IgD-negative memory B cell (primary cell): ENCODE data around the gene RGS7. TPM values are rescaled to one million over a fixed set of nuclear protein-coding genes. Genes with fewer than 3 reads are reported as not detected.
"Not testable (repeated sequence)": the region's sequence is repeated elsewhere in the genome, so short reads cannot be mapped to it uniquely, and the experiment has no call there.

Experiments
- H3K27ac Mint-ChIP-seq, 3 donors: one replicate each; pipeline ENCODE4 v1.8.0; 2020 to 2022; ENCODE audit warnings: mild to moderate bottlenecking in 3 of 3, mixed read lengths in 3 of 3, moderate library complexity in 1 of 3
- H3K27me3 Mint-ChIP-seq: one replicate; pipeline ENCODE4 v1.8.0; 2021; ENCODE audit warnings: mixed read lengths
- H3K36me3 Mint-ChIP-seq: one replicate; pipeline ENCODE4 v1.8.0; 2020; ENCODE audit warnings: mild to moderate bottlenecking, mixed read lengths
- H3K4me1 Mint-ChIP-seq, 3 donors: one replicate each; pipeline ENCODE4 v1.8.0; 2020 to 2022; ENCODE audit warnings: mixed read lengths in 3 of 3, mild to moderate bottlenecking in 1 of 3
- H3K4me3 Mint-ChIP-seq, 4 donors: one replicate each; pipeline ENCODE4 v1.8.0; 2020 to 2022; ENCODE audit warnings: mild to moderate bottlenecking in 4 of 4, mixed read lengths in 4 of 4, moderate library complexity in 3 of 4
- H3K9me3 Mint-ChIP-seq, 3 donors: one replicate each; pipeline ENCODE4 v1.8.0; 2020 to 2021; ENCODE audit warnings: mixed read lengths in 3 of 3, mild to moderate bottlenecking in 1 of 3
- polyA plus RNA-seq: library from polyadenylated mRNA; unstranded; fragments of 300-500 nt; fragmentation: Illumina TruSeq; gene quantifications from one replicate; pipeline ENCODE4 v1.2.3, GENCODE V29; 2021

The RGS7 gene
- polyA plus RNA-seq, 1 donor from 2014 or later: 0.54 TPM

DNA sequence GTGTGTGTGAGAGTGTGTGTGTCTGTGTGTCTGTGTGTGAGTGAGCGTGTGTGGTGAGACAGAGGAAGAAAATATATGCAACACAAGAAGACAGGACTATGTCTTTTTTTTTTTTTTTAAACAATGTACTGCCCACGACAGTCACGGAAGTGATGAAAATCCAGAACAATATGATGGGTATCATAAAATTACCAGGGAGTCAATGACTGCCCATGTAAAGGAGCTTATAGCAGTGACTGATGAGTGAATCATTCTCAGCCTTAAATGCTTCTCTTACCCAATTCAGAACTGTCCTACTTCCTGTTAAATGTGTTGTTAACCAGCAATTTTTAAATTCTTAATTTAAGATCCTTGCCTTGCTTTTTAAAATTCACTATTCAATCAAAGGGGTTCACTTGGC is 46.6 kb downstream of the RGS7 start:
- Mint-ChIP-seq H3K36me3 (no peaks in the 10 kb centered on the region), H3K4me1 (peaks cover 0 to 3% (median 2%) of the 10 kb centered on the region in 3 donors), H3K27ac (no peak overlapping the region), H3K4me3 (no peak overlapping the region), H3K27me3 (no peaks in the 10 kb centered on the region), H3K9me3 (no peaks in the 10 kb centered on the region)

DNA sequence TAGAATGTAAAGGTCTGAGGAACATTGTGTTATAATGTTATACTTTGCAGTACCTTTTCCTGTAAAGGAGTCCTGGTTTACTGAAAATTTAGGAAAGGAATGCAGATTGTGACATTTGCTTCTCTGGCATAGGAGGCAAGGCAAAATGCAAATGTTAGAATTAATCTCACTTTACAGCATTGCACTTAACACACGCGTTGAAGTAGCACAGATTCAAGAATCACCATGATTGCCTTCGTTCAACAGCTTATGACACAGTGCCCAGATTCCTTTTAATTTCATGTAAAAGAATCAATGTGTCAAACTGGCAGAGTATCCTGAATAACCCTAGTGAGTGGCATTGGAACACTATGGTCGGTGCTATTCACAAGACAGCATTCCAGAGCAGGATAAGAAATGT is 47.4 kb downstream of the RGS7 start:
- peaks cover 0 to 3% (median 2%) of the 10 kb centered on the region in 3 donors for H3K4me1 Mint-ChIP-seq
- no peaks in the 10 kb centered on the region for H3K36me3 Mint-ChIP-seq
- H3K27me3 Mint-ChIP-seq: no peaks in the 10 kb centered on the region
- no peak overlapping the region for H3K4me3 Mint-ChIP-seq
- H3K9me3 Mint-ChIP-seq: no peaks in the 10 kb centered on the region
- H3K27ac Mint-ChIP-seq: no peak overlapping the region

DNA sequence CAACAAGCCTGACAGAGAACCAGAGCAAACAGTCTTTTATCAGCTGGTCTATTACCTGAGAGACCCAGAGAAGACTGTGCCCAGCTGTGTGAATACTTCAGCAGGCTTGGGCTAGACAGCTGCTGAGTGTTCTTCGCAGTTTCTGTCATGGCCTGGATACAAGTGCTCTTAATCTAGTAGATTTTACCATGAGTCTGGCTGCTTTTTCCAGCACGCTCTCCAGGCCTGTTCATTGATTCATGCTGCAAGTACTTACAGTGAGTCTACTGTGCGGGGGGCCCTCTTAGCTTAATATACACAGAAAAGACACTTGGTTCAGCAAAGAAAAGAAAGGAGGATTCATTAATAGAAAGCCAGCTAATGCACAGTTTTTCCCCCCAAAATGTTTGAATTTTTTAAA is 48.5 kb downstream of the RGS7 start:
- Mint-ChIP-seq H3K4me1 (peaks cover 0 to 3% (median 2%) of the 10 kb centered on the region in 3 donors), H3K27me3 (no peaks in the 10 kb centered on the region), H3K9me3 (peaks cover 5 to 7% (median 6%) of the 10 kb centered on the region in 3 donors), H3K27ac (no peak overlapping the region), H3K4me3 (no peak overlapping the region), H3K36me3 (no peaks in the 10 kb centered on the region)

DNA sequence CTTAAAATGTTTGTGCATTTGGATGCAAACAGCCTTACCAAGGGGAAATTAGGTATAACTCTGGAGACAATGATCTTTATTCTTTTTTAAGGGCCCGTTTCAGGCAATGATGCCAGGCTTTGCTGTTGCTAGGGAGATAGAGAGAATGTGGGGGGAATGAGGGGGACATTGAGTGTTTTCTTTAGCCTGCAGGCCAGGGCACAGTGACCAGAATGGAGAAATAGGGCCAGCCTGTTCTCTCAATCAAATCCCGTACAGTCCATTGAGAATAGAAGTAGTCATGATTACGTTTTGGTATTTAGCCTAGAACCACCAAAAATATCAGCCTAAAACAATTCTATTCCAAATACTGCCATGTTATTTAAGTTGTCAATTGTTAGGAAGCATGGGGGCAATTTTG is 49.0 kb downstream of the RGS7 start:
- peaks cover 6 to 12% (median 7%) of the 10 kb centered on the region in 3 donors for H3K9me3 Mint-ChIP-seq
- peaks cover 0 to 5% (median 3%) of the 10 kb centered on the region in 3 donors for H3K4me1 Mint-ChIP-seq
- peaks cover 2% of the 10 kb centered on the region for H3K36me3 Mint-ChIP-seq
- no peaks in the 10 kb centered on the region for H3K27me3 Mint-ChIP-seq
- H3K27ac Mint-ChIP-seq: no peak overlapping the region
- H3K4me3 Mint-ChIP-seq: peak overlapping the region in 2 of 4 donors; percentile 1 to 13

DNA sequence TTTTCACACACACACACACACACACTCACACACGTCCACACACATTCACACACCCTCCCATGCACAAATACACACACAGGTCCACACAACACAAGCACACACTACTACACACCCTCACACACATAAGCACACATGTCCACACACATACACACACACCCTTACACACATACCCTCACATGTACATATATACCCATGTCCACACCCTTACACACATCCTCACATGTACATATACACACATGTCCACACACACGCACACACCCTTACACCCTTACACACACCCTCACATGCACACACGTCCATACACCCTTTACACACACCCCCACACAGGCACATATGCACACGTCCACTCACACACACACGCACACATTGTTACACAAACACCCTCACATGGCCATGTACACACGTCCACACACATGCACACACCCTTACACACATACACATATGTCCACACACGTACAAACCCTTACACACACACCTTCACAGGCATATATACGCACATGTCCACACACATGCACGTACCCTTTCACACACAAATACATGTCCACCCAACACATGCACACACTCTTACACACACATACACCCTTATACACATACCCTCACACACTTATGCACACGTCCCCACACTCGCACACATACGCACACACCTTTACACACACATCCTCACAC is 50.7 kb downstream of the RGS7 start:
- no peaks in the 10 kb centered on the region for H3K27me3 Mint-ChIP-seq
- no peak overlapping the region for H3K4me3 Mint-ChIP-seq
- peaks cover 2% of the 10 kb centered on the region for H3K36me3 Mint-ChIP-seq
- no peak overlapping the region for H3K27ac Mint-ChIP-seq
- H3K9me3 Mint-ChIP-seq: peaks cover 6 to 13% (median 7%) of the 10 kb centered on the region in 3 donors
- H3K4me1 Mint-ChIP-seq: peaks cover 0 to 5% (median 3%) of the 10 kb centered on the region in 3 donors

DNA sequence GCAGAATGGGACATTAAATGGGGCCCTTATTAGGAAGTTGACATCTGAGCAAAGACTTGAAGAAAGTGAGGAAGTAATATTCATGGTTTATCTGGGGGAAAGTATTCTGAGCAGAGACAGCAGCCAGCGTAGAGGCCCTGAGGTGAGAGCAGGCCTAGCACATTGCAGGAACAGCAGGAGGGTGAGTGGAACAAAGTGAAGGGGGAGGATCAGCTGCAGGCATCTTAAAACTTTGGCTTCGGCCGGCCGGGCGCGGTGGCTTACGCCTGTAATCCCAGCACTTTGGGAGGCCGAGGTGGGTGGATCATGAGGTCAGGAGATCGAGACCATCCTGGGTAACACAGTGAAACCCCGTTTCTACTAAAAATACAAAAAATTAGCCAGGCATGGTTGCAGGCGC is 55.0 kb downstream of the RGS7 start:
- peaks cover 6 to 13% (median 7%) of the 10 kb centered on the region in 3 donors for H3K9me3 Mint-ChIP-seq
- H3K27ac Mint-ChIP-seq, H3K4me3 Mint-ChIP-seq, H3K27me3 Mint-ChIP-seq, H3K4me1 Mint-ChIP-seq, H3K36me3 Mint-ChIP-seq: not testable (repeated sequence)

DNA sequence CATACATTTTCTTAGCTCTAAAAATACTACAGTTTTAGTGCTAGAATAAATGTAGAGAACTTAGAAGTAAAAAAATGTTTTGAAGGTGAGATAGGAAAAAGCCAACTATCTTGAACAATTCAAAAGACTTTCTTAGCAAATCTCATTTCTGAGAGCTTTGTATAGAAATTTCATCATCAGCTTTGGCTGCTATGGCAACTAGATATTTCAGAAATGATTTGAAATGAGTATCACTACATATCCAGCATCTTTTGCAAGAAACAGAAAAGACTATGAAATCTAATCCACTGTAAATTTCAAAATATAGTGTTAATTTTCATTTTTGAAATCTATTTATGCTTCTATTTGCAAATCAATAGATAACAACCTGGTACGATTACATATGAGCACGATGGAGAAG is 57.7 kb downstream of the RGS7 start:
- Mint-ChIP-seq H3K9me3 (peaks cover 5 to 10% (median 5%) of the 10 kb centered on the region in 3 donors), H3K4me3 (no peak overlapping the region), H3K36me3 (peaks cover 2% of the 10 kb centered on the region), H3K27me3 (no peaks in the 10 kb centered on the region), H3K4me1 (peaks cover 0 to 2% (median 0%) of the 10 kb centered on the region in 3 donors), H3K27ac (no peak overlapping the region)

DNA sequence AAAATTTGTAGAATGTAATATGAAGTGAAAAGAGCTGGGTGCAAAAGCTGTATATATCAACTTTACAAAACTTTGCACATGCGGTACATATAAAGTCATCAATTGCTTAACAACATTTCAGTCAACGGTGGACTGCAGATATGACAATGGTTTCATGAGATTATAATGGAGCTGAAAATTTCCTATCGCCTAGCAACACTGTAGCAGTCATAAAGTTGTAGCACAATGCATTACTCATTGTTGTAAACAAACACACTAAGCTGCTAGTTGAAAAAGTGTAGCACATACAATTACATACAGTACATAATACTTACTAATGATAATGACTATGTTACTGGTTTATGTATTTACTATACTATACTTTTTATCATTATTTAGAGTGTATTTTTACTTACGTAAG is 64.0 kb downstream of the RGS7 start:
- Mint-ChIP-seq H3K9me3 (peaks cover 0 to 3% (median 0%) of the 10 kb centered on the region in 3 donors), H3K36me3 (no peaks in the 10 kb centered on the region), H3K27me3 (peaks cover 4% of the 10 kb centered on the region), H3K27ac (no peak overlapping the region), H3K4me1 (no peaks in the 10 kb centered on the region), H3K4me3 (no peak overlapping the region)

DNA sequence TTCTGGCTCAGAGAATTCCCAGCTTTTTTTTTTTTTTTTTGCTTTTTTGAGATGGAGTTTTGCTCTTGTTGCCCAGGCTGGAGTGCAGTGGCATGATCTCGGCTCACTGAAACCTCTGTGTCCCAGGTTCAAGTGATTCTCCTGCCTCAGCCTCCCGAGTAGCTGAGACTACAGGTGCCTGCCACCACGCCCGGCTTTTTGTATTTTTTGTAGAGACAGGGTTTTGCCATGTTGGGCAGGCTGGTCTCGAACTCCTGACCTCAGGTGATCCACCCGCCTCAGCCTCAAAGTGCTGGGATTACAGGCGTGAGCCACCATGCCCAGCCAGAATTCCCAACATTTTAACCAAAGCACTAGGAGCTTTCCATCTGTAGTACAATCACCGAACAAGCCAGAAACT is 65.5 kb downstream of the RGS7 start:
- not testable (repeated sequence) for H3K27me3 Mint-ChIP-seq, H3K4me1 Mint-ChIP-seq, H3K9me3 Mint-ChIP-seq, H3K36me3 Mint-ChIP-seq, H3K27ac Mint-ChIP-seq, H3K4me3 Mint-ChIP-seq

DNA sequence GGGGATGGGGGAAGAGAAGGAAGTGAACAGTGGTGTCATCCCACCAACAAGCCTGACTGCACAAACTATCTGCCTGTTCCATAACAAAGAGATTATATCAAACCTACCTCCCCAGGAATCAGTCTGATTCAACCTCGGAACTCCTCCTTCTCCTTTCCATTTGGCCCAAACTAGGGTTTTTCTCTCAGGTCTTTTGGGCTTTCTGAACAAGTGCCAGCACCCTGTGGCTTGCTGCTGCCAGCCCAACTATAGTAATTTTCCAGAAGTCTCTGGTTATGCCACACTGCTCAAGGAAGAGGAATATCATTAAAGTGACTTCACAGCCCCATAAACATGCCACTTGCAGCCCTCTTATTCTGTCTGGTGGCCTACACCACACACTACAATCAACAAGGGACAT is 70.5 kb downstream of the RGS7 start:
- no peak overlapping the region for H3K4me3 Mint-ChIP-seq
- peaks cover 9 to 45% (median 26%) of the 10 kb centered on the region in 3 donors for H3K9me3 Mint-ChIP-seq
- H3K27ac Mint-ChIP-seq: peak overlapping the region in 1 of 3 donors; percentile 37
- H3K27me3 Mint-ChIP-seq: peaks cover 1% of the 10 kb centered on the region
- no peaks in the 10 kb centered on the region for H3K36me3 Mint-ChIP-seq
- H3K4me1 Mint-ChIP-seq: no peaks in the 10 kb centered on the region

DNA sequence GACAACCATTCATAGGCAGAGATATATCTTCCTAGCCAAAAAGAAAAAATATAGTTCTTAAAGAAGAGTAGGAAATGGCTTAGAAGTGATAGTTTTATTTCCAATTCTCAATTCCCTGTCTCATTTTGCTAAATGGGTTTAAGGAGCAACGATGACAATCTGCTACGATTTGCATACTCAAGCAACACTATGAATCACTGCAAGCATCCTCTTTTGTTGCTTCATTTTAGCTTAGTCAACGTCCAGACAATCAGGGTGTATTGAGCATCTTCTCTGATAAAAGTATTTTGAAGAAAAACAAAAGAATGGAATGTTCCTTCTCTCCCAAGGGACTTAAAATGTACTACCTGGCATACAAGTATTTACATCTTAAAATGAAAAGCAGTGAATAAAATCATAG is 80.6 kb downstream of the RGS7 start:
- no peak overlapping the region for H3K4me3 Mint-ChIP-seq
- H3K27me3 Mint-ChIP-seq: no peaks in the 10 kb centered on the region
- no peaks in the 10 kb centered on the region for H3K36me3 Mint-ChIP-seq
- no peak overlapping the region for H3K27ac Mint-ChIP-seq
- H3K4me1 Mint-ChIP-seq: no peaks in the 10 kb centered on the region
- H3K9me3 Mint-ChIP-seq: peaks cover 6 to 25% (median 24%) of the 10 kb centered on the region in 3 donors

DNA sequence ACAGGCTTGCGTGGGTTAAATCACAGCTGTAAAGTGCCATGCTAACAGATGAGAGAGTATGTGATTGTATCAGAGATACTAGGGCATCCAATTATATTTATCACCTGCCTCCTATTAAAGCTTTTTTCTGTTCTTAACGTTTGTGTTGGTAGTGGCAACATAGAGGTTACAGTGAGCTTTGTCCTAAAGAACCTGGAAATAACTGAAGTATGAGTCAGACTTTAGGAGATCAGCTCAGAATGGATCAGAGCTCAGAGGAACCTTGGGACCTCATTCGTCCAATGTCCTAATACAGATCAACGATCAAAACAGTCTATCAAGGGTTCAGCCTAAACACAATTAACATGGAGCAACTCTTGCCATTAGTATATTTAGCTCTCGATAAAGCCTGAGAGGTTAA is 81.0 kb downstream of the RGS7 start:
- no peaks in the 10 kb centered on the region for H3K4me1 Mint-ChIP-seq
- no peak overlapping the region for H3K27ac Mint-ChIP-seq
- no peaks in the 10 kb centered on the region for H3K36me3 Mint-ChIP-seq
- peaks cover 6 to 25% (median 24%) of the 10 kb centered on the region in 3 donors for H3K9me3 Mint-ChIP-seq
- H3K4me3 Mint-ChIP-seq: no peak overlapping the region
- no peaks in the 10 kb centered on the region for H3K27me3 Mint-ChIP-seq

DNA sequence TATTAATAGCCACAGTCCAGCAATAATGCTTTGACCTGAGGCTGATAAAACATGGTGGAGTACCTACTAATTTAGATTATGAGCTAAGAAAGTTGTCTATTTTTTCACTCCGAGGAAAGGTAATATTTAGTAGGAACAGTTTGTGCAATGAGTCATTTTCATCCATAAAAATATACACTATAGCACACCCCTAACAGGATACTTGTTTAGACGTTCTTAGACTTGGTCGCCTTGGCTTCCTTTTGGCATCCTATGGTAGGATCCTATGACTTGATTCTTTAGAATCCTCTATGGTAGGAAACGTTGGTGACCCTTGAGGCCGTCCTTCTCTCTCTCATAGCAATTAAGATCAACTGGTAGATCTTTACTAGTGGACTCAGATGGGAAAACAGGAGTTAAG is 81.8 kb downstream of the RGS7 start:
- Mint-ChIP-seq H3K9me3 (peaks cover 6 to 25% (median 24%) of the 10 kb centered on the region in 3 donors), H3K4me1 (no peaks in the 10 kb centered on the region), H3K27ac (no peak overlapping the region), H3K36me3 (no peaks in the 10 kb centered on the region), H3K27me3 (no peaks in the 10 kb centered on the region), H3K4me3 (no peak overlapping the region)

DNA sequence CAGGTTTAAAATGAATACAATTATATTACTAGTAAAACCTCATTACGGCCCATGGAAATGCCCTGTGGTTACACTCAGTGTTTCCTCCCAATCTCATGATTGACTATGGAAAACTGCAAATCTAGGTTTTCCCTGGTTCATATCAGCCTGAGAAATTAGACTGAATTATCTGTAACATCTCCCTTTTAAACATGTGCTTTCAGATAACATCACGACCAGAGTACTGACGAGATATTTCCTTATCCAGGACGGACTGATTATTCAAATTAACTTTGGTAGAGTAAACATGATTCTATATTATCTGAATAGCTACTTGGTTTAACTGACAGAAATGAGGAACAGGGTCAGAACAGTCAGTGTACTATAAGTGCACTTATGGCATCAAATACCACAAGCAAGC is 82.3 kb downstream of the RGS7 start:
- Mint-ChIP-seq H3K9me3 (peaks cover 6 to 25% (median 24%) of the 10 kb centered on the region in 3 donors), H3K27ac (no peak overlapping the region), H3K36me3 (peaks cover 1% of the 10 kb centered on the region), H3K4me3 (no peak overlapping the region), H3K27me3 (no peaks in the 10 kb centered on the region), H3K4me1 (no peaks in the 10 kb centered on the region)

DNA sequence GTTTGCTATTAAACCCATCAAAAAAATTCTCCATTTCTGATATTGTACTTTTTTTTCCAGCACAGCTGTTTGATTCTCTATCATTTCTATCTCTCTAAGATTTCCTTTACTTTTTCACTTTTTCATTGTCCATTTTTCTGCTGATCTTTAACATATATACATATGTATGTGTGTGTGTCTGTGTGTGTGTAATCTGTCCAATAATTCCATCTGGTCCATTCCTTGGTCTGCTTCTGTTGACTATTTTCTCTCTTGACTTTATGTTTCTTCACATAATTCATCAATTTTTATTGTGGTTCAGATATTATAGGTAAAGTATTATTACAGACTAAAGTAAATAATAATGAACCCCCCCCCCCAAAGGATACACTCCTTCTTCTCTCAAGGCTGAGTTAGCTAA is 84.2 kb downstream of the RGS7 start:
- Mint-ChIP-seq H3K4me1 (no peaks in the 10 kb centered on the region), H3K27ac (no peak overlapping the region), H3K36me3 (peaks cover 1% of the 10 kb centered on the region), H3K27me3 (no peaks in the 10 kb centered on the region), H3K9me3 (peaks cover 6 to 22% (median 15%) of the 10 kb centered on the region in 3 donors), H3K4me3 (no peak overlapping the region)

DNA sequence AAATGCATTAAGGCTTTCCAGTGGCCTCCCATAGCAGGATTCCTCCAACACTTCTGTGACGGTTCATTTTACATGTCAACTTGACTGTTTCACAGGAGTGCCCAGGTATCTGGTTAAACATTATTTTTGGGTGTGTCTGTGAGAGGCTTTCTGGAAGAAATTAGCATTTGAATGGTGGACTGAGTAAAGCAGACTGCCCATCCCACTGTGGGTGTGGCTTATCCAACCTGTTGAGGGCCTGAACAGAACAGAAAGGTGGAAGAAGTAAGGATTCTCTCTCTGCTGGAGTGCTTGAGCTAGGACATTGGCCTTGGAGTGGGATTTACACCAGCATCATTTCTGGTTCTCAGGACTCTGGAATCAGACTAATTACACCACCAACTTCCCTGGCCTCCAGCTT is 85.6 kb downstream of the RGS7 start:
- peaks cover 6 to 22% (median 11%) of the 10 kb centered on the region in 3 donors for H3K9me3 Mint-ChIP-seq
- no peaks in the 10 kb centered on the region for H3K4me1 Mint-ChIP-seq
- H3K36me3 Mint-ChIP-seq: peaks cover 1% of the 10 kb centered on the region
- no peak overlapping the region for H3K27ac Mint-ChIP-seq
- no peak overlapping the region for H3K4me3 Mint-ChIP-seq
- H3K27me3 Mint-ChIP-seq: no peaks in the 10 kb centered on the region
